Measurements from ENCODE around the gene SUMF1.

GRCh38 chr3:4398941-4399245 lies 68.2 kb downstream of the SUMF1 start:
- TF ChIP-seq POLR2AphosphoS5 (IDR thresholded peaks at IDR 0.05; ENCODE audit: low read depth, low read length), result no peak
- no peak for TF ChIP-seq POLR2A (IDR thresholded peaks at IDR 0.05; ENCODE audit: low read depth, low read length)
